DMS153 (cell line): Measurements from ENCODE around the gene PGAP3.
A peak's percentile ranks its signal among the peaks of the same experiment; 100 is the strongest.

Source experiments
- DNase-seq: peaks from one replicate; lab custom pipeline; 2025; lab: John Stamatoyannopoulos, UW

PGAP3 gene

DNA sequence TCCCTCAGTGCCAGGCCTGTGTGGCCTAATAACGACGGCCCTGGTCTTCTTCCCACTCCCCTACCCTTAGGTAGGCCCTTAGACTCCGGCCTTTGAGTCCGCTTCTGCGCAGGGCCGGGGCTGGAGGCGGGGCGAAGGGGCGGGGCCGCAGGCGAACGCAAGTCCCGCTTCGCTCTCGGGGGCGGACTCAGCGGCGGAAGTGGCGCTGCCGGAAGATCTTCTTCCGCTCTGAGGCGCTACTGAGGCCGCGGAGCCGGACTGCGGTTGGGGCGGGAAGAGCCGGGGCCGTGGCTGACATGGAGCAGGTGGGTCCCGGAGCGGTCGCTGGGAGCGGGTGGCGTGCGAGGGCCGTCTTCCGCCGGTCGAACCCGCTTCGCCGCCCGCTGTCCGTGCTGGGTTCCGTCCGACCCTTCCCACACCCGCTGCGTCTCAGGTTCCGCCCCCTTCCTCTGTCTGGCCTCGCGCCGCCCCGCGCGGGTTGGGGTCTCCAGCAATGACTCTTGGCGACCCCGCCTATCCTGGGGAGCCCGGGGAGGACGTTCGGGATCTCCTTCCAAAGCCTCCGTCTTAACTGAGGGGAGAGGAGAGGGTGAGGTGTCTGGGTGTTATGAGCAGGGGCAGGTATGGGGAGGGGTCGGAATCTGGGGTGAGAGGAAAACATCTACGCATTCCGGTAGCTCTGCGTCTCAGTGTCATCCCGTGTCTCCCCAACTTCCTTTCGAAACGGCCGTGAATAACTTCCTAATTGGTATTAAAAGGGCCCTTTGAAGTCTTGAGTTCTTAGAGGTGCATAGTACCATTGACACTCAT lies 50.7 kb downstream of the PGAP3 start, which contains the start of gene STARD3:
Gene STARD3, plus strand, starts transcription at position 218 of the 810 bp plus-strand sequence. CDS start 16,388 bp downstream, outside the sequence.
- DNase-seq: peak; percentile 44

DNA sequence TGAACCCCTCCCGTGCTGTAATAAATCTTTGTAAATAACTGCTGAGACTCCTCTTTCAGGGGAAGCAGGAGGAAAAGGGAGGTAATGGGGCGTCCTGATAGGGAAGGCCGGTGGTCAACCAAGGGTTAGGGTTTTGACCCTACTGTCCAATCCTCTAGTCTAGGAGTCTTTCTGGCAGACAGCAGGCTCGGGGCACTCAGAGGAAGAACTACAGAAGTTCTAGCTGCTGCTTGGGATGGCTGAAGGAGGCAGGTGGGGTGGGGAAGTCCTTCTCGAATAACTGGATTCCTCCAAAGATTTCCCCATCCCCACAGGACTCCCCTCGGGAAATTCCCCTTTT lies 51.3 kb downstream of the PGAP3 start:
- no peak for DNase-seq

- DNase-seq: no peak
Measured at GRCh38 chr17:39635614-39636176, 52.2 kb downstream of the PGAP3 start.

DNA sequence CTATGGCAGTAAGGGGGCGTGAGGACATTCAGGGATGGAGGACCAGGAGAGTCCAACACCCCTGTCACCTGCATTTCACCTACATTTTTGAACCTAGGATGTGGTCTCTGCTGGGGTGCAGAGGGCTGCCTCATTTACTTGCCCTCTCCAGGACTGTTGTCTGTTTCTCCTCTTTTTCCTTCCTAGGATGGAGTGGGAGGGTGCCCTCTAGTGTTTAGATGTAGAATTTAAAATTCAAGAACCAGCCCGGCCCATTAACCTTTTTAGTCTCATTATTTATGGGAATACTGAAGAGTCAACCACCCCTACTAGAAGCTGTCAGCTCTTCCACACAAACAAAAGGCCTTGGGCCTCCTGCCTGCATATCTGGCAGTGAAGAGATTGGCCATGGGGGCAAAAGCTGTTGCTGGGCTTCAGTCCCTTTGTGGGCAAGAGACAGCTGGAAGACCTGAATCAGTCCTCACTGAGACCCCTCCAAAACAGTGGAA lies 53.4 kb downstream of the PGAP3 start:
- DNase-seq: peak; percentile 23

DNA sequence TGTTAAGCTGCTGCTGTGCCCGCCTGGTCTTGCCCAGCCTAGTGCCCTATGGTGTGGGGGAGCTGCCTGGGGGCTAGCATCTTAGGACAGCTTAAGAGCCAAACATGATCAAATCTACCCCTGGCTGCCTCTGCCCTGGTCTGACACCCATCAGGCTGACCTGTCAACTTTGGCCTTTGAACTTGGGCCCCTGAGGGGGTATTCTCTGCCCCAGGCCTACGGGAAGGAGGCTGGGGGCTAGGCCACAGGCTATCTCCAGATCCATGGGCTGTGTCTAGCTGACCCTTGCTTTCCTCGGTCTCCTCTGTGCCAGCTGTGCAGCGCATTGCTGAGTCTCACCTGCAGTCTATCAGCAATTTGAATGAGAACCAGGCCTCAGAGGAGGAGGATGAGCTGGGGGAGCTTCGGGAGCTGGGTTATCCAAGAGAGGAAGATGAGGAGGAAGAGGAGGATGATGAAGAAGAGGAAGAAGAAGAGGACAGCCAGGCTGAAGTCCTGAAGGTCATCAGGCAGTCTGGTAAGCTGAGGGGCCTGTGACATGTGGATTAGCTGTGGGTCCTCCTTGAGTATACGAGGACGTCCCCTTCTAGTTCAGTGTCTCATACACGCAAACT lies 54.2 kb downstream of the PGAP3 start:
- no peak for DNase-seq

GRCh38 chr17:39632153-39632941 lies 55.5 kb downstream of the PGAP3 start:
- no peak for DNase-seq

DNA sequence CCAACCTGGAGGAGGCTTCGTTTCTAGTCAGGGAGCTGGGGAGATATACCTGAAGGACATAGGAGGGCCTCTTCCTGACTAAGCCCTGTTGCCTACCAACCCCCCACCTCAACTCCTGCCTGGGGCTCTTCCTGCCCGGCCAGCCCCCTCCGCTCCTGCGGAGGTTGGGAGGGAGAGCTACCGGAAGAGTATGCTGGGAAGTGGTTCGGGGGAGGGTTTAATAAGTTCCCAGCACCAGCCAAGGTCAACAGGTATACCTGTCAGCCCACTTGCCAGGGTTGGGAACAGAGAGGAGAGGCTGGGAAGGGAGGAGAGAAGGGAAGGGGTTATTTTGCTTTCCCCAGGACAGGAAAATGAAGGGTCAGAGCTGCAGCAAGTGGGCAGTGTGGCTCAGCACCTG lies 56.5 kb downstream of the PGAP3 start:
- DNase-seq: peak; percentile 81

DNA sequence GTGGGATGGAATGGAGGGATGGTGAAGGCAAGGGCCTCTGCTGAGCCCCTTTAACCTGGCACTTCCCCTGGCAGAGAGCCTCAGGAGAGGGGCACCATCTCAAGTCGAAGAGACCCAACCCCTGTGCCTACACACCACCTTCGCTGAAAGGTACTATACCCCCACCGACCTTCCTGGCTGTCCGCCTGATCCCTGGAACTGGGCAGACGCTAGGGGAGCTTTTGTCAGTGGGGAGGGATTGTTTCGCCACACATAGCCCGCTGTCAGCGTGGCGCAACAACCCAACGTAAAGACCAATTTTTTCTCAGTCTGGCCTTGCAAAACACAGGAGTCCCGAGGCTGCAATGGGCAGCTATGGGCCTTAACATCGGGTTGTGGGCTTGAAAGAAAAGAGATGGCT lies 58.0 kb downstream of the PGAP3 start:
- DNase-seq: no peak

- peak; percentile 42 for DNase-seq
Measured at GRCh38 chr17:39629494-39629880, 58.4 kb downstream of the PGAP3 start.

- peak; percentile 91 for DNase-seq
Measured at GRCh38 chr17:39628655-39629493, 59.0 kb downstream of the PGAP3 start.

DNA sequence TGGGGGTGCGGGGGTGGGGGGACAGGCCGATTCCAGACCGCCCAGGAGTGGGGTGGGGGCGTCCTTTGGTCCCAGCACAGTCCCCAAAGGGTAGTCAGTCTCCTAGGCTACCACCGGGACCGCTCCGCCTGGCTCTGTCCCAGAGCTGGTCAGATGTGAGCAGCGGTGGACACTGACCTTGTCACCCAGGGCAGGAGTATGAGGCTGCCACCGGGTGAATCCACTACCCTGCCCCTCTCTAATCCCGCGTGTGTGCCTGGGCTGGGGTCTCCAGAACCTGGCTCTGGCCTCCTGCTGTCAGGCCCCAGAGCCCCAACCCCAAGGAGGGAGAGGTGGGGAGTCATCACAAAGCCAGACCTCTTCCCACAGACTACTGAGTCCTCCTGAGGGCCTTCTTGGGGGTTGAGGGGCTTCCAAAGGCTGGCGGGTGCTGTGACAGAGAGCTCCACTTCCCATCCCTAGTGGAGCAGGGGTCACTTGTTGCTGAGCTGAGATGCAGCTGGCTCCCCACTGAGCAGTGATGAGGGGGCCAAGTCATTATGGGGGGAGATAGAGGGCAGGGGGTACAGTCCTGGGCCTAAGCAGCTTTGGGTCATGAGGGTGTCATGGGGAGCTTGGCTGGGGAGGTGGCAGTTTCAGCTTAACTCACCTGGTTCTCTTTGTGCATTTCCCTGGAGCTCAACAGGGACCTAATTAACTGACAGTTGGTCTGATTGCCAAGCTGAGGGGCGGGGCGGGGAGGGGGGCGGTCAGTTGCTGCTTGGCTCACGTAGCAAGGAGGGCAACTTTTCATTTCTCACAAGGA lies 59.9 kb downstream of the PGAP3 start:
- DNase-seq: no peak

GRCh38 chr17:39627047-39627711 lies 60.7 kb downstream of the PGAP3 start:
- no peak for DNase-seq

- DNase-seq: no peak
Measured at GRCh38 chr17:39626171-39627046, 61.4 kb downstream of the PGAP3 start, which contains the start of gene PPP1R1B. PPP1R1B (plus strand) TSS chr17:39626952; CDS start chr17:39627393, 441 bp downstream.

- DNase-seq: no peak
Measured at GRCh38 chr17:39625198-39625785, 62.6 kb downstream of the PGAP3 start.

DNA sequence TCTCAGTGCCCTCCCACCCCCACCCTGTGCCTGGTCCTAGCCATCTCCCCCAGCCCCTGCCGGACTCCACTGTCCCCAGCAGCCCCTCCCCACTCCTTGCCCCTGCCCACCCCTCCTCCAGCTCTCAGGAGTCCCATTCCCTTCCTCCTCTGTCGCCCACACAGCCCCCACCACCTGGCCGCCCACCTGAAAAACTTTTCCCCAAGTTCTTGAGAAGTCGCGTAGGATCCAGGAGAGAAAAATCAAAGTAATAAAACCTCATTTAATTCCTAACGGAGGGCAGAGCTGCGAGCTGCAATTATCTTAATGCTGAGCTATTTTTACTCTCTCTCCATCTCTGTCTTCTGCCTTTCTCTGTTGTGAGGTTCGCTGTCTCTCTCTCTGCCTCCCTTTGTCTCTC lies 63.5 kb downstream of the PGAP3 start:
- no peak for DNase-seq

DNA sequence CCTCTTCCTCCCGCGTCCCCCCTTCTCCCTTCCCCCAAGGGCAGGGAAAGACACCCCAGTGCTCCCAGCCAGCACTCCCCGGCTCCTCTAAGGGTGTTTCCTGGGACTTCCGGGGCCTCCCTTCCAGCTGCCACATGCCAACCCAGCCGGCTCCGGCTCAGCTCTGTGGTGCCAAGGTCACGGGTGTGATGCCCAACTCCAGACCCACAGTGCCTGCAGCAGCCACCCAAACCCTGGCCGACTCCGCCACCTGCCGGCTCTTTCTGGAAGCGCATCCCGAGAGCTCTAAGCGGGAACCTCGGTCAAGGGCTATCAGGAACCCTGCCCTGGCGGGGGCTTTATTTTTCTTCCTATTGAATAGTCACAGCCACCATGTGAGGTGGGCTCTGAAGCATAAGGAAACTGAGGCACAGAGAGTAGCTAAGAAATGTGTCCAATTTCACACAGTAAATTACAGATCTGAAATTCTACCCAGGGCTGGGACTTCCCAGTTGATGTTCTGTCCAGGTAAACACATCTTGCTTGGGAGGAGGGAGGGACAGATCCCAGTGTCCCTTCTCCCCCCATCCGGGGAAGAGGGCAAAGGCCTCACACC lies 64.4 kb downstream of the PGAP3 start:
- DNase-seq: peak; percentile 57

GRCh38 chr17:39622380-39623006 lies 65.4 kb downstream of the PGAP3 start:
- no peak for DNase-seq
